Measurements from ENCODE around the gene XK. TPM values are rescaled to one million over a fixed set of nuclear protein-coding genes. Genes with fewer than 3 reads are reported as not detected.

The XK gene
- total RNA-seq, 4 donors from 2014 or later, result 0.09 to 0.38 (median 0.16) TPM; not detected in 1

DNA sequence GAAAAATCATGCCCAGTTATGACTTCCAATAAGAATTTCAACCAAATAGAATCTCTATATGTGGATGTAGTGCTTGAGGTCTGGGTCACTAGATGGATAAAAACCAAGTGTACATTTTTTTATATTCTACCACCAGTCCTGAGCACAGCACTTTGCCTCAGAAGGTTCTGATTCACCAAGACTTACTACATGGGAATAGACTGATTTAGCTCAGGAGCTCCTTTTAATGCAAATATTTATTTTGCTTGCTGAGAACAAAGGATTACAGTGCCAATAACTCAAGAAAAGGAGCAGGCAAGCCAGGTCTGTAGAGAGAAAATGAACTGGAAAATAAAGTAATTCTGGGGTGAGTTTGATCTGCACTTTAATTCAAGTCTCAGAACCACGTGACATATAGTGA, 6.4 kb upstream of the XK start:
- no peak for DNase-seq (ENCODE audit: low spot score)
- TF ChIP-seq, protein P1, sequence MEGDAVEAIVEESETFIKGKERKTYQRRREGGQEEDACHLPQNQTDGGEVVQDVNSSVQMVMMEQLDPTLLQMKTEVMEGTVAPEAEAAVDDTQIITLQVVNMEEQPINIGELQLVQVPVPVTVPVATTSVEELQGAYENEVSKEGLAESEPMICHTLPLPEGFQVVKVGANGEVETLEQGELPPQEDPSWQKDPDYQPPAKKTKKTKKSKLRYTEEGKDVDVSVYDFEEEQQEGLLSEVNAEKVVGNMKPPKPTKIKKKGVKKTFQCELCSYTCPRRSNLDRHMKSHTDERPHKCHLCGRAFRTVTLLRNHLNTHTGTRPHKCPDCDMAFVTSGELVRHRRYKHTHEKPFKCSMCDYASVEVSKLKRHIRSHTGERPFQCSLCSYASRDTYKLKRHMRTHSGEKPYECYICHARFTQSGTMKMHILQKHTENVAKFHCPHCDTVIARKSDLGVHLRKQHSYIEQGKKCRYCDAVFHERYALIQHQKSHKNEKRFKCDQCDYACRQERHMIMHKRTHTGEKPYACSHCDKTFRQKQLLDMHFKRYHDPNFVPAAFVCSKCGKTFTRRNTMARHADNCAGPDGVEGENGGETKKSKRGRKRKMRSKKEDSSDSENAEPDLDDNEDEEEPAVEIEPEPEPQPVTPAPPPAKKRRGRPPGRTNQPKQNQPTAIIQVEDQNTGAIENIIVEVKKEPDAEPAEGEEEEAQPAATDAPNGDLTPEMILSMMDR (IDR thresholded peaks at IDR 0.05), result no peak
- no peak for ATAC-seq (ENCODE audit: low FRiP score)

- DNase-seq (ENCODE audit: low spot score) (no peak), ATAC-seq (ENCODE audit: low FRiP score) (no peak)
- TF ChIP-seq, protein P1 (IDR thresholded peaks at IDR 0.05), result no peak
Measured at GRCh38 chrX:37679888-37680287, 5.7 kb upstream of the XK start.

- DNase-seq (ENCODE audit: low spot score) (no peak), ATAC-seq (ENCODE audit: low FRiP score) (no peak)
- TF ChIP-seq, protein P1 (IDR thresholded peaks at IDR 0.05), result no peak
Measured at GRCh38 chrX:37684426-37684825, 1.2 kb upstream of the XK start.

- ATAC-seq (ENCODE audit: low FRiP score) (no peak), DNase-seq (ENCODE audit: low spot score) (no peak)
- TF ChIP-seq, protein P1 (IDR thresholded peaks at IDR 0.05), result no peak
Measured at GRCh38 chrX:37684973-37685372, 618 bp upstream of the XK start.

- ATAC-seq (ENCODE audit: low FRiP score), result no peak
- TF ChIP-seq, protein P1 (IDR thresholded peaks at IDR 0.05), result no peak
- no peak for DNase-seq (ENCODE audit: low spot score)
Measured at GRCh38 chrX:37686369-37686995, 891 bp downstream of the XK start.

DNA sequence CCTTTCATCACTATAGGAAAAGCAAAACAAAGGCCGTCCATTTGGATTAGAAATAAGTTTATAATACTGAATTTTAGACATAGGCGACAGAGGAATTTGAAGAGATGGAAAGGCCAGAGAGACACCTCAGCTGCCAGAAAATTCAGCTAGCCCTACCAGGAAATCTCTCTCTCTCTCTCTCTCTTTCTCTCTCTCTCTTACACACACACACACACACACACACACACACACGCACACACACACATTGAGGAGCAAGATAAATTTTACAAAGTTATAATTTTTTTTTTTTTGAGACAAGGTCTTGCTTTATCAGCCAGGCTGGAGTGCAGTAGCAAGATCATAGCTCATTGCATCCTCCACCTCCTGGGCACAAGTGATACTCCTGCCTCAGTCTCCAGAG, 1.4 kb downstream of the XK start:
- TF ChIP-seq, protein P1 (IDR thresholded peaks at IDR 0.05), result no peak
- no peak for ATAC-seq (ENCODE audit: low FRiP score)
- DNase-seq (ENCODE audit: low spot score), result no peak

DNA sequence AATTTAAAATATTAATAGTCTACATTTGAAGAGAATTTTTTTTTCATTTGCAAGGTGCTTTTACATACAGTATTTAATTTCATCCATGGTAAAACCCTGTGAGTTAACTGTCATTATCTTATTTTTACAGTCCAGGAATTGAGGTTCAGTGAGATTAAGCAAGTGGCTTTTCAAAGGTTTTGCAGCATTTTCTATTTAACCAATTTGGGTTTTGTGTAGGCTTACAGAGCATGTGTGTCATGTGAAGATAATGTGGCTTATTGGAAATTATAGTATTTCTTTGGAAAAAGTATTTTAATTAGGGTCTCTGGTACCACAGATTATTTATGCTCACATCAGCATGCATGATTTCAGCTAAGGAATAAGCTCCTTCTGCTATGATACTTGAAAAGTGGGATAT, 4.5 kb downstream of the XK start:
- DNase-seq (ENCODE audit: low spot score) (no peak), ATAC-seq (ENCODE audit: low FRiP score) (no peak)
- TF ChIP-seq, protein P1 (IDR thresholded peaks at IDR 0.05), result no peak

Data from omental fat pad (tissue), 4 donors.